HL-60 (cell line): ENCODE measurements around the gene SCAI.

Experiments
- DNase-seq, 2 experiments: peaks; one replicate each; pipeline ENCODE4 v3.0.0-alpha.2; 2010 to 2020; ENCODE audit warnings: low read depth in 1 of 2, low spot score in 1 of 2
- H3K27ac ChIP-seq: fragments of 250-450 bp; sonication (Bioruptor Pico); replicated peaks from 2 replicates; pipeline ENCODE4 v1.5.1; 2020; ENCODE audit warnings: mild to moderate bottlenecking, moderate library complexity
- H3K27me3 ChIP-seq: fragments of 250-450 bp; sonication (Bioruptor Pico); 2 replicates; pipeline ENCODE4 v1.5.1; 2021; ENCODE audit warnings: mild to moderate bottlenecking, moderate library complexity; ENCODE audit not compliant: insufficient read depth, poor library complexity, severe bottlenecking
- H3K4me3 ChIP-seq: replicated peaks from 2 replicates; pipeline ENCODE4 v1.5.1; 2011; ENCODE audit warnings: mild to moderate bottlenecking, control low read depth, low read length; ENCODE audit not compliant: insufficient read depth
- GABPA ChIP-seq: IDR thresholded peaks from 2 replicates; pipeline ENCODE4 v1.6.1; 2012; ENCODE audit warnings: low read depth
- POLR2AphosphoS5 ChIP-seq: IDR thresholded peaks from 2 replicates; pipeline ENCODE4 v1.6.1; 2012; ENCODE audit warnings: low read depth
- SPI1 ChIP-seq: IDR thresholded peaks from 2 replicates; pipeline ENCODE4 v1.6.1; 2012; ENCODE audit warnings: low read depth, mild to moderate bottlenecking, borderline replicate concordance
- TF ChIP-seq, protein P1 (sequence below): IDR thresholded peaks from one replicate; pipeline ENCODE4 v1.5.1; 2011; ENCODE audit warnings: low read length, control low read depth, inconsistent platforms; ENCODE audit not compliant: insufficient read depth
- TF ChIP-seq, protein P2 (sequence below): IDR thresholded peaks from 2 replicates; pipeline ENCODE4 v1.6.1; 2012; ENCODE audit warnings: low read depth; ENCODE audit not compliant: insufficient replicate concordance

The SCAI gene

DNA sequence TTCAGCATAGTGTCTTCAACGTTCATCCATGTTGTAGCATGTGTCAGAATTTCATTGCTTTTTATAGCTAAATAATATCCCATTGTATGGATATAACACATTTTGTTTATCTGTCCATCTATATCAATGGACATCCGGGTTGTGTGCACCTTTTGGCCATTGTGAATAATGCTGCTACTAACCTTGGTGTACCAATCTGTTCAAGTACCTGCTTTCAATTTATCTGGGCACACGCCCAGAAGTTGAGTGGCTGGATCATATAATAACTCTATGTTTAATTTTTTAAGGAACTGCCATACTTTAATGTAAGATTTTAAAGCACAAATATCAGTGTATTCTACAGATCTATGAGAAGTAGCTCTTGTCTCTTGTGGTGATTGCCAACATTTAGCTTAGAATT is 43.5 kb downstream of the SCAI start:
- no peak for DNase-seq
- Histone ChIP-seq H3K4me3 (no peak overlapping the region), H3K27ac (no peak overlapping the region), H3K27me3 (no peaks in the 10 kb centered on the region)
- TF ChIP-seq, protein P1, sequence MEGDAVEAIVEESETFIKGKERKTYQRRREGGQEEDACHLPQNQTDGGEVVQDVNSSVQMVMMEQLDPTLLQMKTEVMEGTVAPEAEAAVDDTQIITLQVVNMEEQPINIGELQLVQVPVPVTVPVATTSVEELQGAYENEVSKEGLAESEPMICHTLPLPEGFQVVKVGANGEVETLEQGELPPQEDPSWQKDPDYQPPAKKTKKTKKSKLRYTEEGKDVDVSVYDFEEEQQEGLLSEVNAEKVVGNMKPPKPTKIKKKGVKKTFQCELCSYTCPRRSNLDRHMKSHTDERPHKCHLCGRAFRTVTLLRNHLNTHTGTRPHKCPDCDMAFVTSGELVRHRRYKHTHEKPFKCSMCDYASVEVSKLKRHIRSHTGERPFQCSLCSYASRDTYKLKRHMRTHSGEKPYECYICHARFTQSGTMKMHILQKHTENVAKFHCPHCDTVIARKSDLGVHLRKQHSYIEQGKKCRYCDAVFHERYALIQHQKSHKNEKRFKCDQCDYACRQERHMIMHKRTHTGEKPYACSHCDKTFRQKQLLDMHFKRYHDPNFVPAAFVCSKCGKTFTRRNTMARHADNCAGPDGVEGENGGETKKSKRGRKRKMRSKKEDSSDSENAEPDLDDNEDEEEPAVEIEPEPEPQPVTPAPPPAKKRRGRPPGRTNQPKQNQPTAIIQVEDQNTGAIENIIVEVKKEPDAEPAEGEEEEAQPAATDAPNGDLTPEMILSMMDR = no peak
- TF ChIP-seq, protein P2, sequence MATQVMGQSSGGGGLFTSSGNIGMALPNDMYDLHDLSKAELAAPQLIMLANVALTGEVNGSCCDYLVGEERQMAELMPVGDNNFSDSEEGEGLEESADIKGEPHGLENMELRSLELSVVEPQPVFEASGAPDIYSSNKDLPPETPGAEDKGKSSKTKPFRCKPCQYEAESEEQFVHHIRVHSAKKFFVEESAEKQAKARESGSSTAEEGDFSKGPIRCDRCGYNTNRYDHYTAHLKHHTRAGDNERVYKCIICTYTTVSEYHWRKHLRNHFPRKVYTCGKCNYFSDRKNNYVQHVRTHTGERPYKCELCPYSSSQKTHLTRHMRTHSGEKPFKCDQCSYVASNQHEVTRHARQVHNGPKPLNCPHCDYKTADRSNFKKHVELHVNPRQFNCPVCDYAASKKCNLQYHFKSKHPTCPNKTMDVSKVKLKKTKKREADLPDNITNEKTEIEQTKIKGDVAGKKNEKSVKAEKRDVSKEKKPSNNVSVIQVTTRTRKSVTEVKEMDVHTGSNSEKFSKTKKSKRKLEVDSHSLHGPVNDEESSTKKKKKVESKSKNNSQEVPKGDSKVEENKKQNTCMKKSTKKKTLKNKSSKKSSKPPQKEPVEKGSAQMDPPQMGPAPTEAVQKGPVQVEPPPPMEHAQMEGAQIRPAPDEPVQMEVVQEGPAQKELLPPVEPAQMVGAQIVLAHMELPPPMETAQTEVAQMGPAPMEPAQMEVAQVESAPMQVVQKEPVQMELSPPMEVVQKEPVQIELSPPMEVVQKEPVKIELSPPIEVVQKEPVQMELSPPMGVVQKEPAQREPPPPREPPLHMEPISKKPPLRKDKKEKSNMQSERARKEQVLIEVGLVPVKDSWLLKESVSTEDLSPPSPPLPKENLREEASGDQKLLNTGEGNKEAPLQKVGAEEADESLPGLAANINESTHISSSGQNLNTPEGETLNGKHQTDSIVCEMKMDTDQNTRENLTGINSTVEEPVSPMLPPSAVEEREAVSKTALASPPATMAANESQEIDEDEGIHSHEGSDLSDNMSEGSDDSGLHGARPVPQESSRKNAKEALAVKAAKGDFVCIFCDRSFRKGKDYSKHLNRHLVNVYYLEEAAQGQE = no peak
- no peak for TF ChIP-seq SPI1

DNA sequence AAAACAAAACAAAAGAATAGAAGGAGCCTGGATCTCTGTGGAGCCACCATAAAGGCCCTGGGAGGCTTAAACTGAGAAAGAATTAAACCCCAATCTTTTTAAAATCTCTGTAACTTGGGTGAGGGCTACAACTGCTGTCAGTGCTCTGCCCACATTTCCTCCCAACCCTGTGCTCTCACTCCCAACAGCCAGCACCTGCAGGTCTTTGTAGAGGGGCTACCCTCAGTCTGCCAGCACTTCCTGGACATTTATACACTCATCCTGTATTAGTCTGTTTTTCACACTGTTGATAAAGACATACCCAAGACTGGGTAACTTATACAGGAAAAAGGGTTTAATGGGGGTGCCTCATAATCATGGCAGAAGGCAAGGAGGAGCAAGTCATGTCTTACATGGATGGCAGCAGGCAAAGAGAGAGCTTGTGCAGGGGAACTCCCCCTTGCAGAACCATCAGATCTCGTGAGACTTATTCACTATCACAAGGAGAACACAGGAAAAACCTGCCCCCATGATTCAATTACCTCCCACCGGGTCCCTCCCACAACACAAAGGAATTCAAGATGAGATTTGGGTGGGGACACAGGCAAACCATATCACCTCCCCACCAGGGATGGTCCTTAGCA is 47.4 kb downstream of the SCAI start:
- Histone ChIP-seq H3K27ac (no peak overlapping the region), H3K4me3 (no peak overlapping the region), H3K27me3 (no peaks in the 10 kb centered on the region)
- TF ChIP-seq SPI1 = no peak
- no peak for TF ChIP-seq POLR2AphosphoS5
- no peak for TF ChIP-seq GABPA
- TF ChIP-seq, protein P1 = no peak
- TF ChIP-seq, protein P2 = no peak
- DNase-seq = no peak

DNA sequence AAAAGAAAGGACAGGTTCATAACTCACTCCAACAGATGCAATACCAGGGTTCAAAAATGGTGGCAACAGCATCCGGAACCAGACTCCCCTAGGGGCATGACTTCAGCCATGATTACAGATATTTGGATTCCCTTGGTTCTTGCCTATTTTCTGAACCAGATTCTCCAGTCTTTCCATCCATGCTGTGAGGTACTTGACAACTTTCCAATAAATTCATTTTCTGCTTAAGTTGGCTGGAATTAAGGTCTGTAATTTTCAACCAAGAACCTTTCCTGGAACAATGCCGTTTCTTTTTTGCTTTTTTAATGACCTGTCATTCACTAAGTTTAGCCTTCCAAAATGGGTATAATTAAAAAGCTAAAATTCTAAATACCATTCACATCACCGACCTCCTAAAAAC is 52.2 kb downstream of the SCAI start:
- H3K4me3 ChIP-seq = no peak overlapping the region
- TF ChIP-seq, protein P2 = no peak
- TF ChIP-seq, protein P1 = no peak
- TF ChIP-seq GABPA (no peak), POLR2AphosphoS5 (no peak), SPI1 (no peak)
- no peaks in the 10 kb centered on the region for H3K27me3 ChIP-seq
- H3K27ac ChIP-seq = no peak overlapping the region
- no peak for DNase-seq
